CMK (cell line): ENCODE results near the gene SPHK2.
A peak's percentile ranks its signal among the peaks of the same experiment; 100 is the strongest.
"Not testable (repeated sequence)": the region's sequence is repeated elsewhere in the genome, so short reads cannot be mapped to it uniquely, and the experiment has no call there.

Experiments used
- DNase-seq: peaks from one replicate; pipeline ENCODE4 v3.0.0-alpha.2; 2010; ENCODE audit warnings: low read depth

Gene SPHK2, protein sequence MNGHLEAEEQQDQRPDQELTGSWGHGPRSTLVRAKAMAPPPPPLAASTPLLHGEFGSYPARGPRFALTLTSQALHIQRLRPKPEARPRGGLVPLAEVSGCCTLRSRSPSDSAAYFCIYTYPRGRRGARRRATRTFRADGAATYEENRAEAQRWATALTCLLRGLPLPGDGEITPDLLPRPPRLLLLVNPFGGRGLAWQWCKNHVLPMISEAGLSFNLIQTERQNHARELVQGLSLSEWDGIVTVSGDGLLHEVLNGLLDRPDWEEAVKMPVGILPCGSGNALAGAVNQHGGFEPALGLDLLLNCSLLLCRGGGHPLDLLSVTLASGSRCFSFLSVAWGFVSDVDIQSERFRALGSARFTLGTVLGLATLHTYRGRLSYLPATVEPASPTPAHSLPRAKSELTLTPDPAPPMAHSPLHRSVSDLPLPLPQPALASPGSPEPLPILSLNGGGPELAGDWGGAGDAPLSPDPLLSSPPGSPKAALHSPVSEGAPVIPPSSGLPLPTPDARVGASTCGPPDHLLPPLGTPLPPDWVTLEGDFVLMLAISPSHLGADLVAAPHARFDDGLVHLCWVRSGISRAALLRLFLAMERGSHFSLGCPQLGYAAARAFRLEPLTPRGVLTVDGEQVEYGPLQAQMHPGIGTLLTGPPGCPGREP

DNA sequence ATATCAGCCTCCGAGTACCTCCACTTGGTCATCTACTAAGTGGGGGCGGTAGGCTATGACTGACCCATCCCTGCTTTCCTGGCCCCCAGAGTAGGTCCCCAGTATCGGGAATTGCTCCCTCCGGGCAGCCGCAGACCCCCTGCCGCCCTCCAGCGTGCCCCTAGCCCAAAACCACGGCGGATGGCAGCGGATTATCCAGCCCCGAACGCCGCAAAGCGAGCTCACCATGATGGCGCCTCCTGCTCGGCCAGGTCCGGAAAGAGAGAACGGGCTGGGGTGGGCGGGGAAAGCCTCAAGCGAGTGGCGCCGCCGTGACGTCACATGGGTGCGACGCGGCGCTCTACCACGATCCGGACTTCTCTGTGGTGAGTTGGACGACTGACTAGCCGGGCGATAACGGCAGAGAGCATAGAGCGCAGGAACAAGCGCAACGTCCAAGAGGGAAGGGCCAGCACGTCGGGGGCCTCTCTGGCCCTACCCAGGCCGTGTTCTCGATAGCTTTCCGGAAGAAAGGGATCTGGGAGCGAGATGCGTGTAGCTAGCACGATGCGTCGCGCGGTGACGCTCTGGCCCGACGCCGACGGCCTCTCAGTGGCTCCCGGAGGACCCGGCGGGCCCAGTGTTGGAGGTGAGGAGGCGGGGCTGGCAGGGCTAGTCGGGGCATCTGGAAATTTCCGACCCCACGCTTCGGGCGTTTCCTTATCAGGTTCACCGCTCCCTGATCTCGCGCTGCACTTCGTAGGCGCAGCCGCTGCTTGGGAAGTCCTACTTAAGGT lies at the start of gene SPHK2, which contains the start of gene RPL18:
Gene SPHK2 (plus strand): TSS at position 591 of the 776 bp plus-strand sequence. CDS start 1,009 bp downstream, outside the sequence.
Gene RPL18 (minus strand): TSS at position 263 of the 776 bp plus-strand sequence. CDS start 35 bp downstream, at position 228.
- peak; percentile 100 for DNase-seq

DNA sequence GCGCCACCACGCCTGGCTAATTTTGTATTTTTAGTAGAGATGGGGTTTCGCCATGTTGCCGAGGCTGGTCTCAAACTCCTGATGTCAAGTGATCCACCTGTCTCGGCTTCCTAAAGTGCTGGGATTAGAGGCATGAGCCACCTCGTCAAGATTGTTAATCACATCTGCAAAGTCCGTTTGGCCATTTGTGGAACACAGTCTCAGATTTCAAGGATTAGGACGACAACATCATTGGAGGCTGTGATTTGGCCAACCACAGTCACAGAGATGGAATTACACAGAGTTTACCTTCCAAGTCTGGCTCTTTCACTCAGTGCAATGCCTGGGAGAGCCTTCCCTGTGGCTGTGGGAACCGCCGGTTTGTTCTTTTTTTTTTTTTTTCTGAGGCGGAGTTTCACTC lies 49.5 kb upstream of the SPHK2 start:
- DNase-seq, result no peak

DNA sequence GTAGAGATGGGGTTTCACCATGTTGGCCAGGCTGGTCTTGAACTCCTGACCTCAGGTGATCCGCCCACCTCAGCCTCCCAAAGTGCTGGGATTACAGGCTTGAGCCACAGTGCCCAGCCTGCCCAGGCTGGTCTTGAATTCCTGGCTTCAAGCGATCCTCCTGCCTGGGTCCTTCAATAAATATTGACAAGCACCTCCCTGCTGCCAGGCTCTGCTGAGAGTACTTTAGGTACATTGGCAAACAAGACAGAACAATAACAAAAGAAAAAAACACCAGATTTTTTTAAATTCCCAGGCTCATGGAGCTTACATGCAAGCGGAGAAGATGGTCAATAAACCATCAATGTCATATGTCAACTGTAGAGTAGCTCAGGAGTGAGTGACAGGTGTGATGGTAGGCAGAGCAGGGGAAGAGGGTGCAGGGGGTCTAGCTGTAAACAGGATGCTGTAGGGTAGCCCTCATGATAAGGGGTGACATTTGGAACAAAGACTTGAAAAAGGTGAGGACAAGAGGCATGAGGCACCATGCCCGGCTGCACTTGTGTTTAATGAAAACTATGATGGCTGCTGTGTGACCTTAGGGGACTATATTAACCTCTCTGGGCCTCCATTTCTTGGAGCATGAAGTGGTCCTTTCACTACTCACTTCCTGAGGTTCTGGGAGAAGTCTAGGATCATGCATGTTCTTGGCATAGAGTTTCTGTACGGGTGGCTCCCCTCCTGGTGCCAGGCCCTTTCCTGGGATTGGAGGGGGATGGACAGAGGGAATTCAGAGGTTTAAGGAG lies 47.7 kb upstream of the SPHK2 start:
- DNase-seq, result no peak

DNA sequence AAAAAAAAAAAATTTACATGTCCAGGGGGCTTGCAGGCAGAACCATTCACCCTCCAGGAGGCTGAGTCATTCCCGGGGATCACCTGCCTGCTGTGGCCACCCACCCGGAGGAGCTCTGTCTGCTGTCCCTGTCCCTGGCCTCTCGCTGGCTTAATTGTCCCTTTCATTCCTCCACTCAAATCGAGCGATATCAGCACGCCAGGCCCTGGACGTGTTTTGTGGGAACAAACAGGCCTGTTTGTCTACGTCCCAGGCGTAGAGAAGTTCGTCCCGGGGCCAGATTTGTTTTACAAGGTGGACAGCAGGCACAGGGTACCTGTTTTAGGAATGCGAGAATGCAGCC lies 46.2 kb upstream of the SPHK2 start:
- no peak for DNase-seq

GRCh38 chr19:48575931-48576622 lies 43.2 kb upstream of the SPHK2 start:
- DNase-seq, result no peak

GRCh38 chr19:48577908-48578307 lies 41.4 kb upstream of the SPHK2 start:
- DNase-seq, result not testable (repeated sequence)

GRCh38 chr19:48578891-48579290 lies 40.4 kb upstream of the SPHK2 start:
- no peak for DNase-seq

DNA sequence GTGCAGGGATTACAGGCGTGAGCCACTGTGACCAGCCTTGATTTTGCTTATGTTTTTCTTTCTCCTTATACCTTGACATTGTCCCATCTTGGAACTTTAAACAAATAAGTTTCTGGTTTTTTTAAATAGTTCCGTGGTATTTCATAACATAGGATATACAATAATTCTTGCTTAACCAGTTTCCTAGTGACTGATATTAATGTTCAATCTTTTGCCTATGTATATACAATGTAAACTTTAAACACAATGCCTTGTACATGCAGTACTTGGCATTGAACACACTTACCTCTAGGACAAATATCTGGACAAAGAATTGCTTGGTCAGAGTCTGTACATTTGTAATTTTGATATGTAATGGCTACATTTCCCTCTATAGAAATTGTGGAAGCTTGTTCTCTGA lies 37.1 kb upstream of the SPHK2 start:
- no peak for DNase-seq

- DNase-seq, result no peak
Measured at GRCh38 chr19:48587387-48587786, 31.9 kb upstream of the SPHK2 start.

DNA sequence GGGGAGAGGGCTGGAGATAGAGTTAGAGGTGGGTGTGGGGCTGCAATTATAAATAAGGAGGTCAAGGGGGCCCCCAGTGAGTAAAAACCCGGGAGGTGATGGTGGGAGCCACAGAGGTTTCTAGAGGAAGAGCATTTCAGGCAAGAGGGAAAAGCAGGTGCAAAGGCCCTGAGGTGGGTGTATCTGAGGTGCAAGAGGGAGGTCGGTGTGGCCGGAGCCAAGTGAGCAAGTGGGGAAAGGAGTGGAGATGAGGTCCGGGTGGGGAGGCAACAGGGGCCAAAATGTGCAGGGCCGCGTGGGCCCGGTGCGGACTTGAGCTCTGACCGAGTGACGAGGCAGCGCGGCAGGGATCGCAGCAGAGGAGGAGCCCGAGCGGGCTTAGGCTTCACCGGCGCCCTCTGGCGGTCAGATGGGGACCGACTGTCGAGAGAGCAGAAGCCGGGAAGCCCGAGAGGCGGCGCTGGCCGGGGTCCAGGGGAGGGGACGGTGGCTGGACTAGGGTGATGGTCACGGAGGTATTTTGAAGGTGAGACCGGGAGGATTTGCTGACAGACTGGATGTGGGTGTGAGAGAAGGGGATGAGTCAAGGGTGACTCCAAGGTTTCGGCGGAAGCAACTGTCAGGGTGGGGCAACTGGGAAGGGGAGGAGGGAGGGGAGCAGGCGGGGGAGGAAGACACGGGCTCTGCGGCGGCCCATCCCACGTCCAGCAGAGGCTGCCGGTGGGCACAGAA lies 30.5 kb upstream of the SPHK2 start:
- DNase-seq, result peak; percentile 81

- no peak for DNase-seq
Measured at GRCh38 chr19:48591021-48591420, 28.3 kb upstream of the SPHK2 start.

DNA sequence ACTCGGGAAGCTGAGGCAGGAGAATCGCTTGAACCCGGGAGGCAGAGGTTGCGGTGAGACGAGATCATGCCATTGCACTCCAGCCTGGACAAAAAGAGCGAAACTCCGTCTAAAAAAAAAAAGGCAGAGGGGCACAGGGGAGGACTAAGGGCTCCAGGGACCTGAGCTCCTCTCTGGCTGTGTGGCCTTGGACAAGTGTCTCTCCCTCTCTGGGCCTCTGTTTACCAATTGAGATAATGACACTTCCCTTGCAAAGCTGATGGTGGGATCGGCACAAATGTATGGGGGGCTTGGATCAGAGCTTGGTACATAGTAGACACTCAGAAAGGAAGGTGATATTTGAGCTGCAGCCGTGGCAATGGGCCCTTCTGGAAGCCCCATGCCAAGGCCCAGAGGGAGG lies 24.1 kb upstream of the SPHK2 start:
- DNase-seq, result no peak

DNA sequence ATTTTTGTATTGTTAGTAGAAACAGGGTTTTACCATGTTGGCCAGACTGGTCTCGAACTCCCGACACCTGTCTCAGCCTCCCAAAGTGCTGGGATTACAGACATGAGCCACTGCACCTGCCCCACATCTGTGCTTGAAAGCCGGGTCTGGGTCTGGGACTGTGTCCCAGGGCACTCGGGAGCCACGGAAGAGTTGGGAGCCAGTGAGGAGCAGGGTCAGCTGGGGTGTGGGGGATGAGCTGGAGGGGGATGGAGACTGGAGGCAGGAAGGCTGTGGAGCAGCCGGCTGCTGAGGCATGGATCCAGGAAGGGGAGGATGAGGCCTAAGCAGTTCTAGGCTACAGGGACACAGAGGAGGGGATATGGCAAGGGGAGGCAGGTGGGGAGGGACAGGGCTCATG lies 23.5 kb upstream of the SPHK2 start:
- DNase-seq, result no peak

DNA sequence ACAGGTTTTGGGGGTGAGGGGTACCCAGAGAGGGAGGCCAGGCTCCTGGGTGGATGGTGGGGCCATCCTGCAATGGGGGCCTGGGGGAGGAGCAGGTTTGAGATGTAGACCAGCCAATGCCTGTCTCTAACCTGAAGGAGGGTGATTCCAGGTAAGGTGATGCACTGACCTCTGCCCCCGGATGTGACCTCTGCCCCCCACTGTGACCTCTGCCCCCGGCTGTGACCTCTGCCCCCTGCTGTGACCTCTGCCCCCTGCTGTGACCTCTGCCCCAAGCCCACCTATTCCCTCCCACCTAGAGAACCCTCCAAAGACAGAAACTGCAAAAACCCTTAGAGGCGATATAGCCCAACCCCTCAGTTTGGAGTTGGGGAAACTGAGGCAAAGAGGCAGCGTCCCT lies 23.1 kb upstream of the SPHK2 start:
- DNase-seq, result no peak

DNA sequence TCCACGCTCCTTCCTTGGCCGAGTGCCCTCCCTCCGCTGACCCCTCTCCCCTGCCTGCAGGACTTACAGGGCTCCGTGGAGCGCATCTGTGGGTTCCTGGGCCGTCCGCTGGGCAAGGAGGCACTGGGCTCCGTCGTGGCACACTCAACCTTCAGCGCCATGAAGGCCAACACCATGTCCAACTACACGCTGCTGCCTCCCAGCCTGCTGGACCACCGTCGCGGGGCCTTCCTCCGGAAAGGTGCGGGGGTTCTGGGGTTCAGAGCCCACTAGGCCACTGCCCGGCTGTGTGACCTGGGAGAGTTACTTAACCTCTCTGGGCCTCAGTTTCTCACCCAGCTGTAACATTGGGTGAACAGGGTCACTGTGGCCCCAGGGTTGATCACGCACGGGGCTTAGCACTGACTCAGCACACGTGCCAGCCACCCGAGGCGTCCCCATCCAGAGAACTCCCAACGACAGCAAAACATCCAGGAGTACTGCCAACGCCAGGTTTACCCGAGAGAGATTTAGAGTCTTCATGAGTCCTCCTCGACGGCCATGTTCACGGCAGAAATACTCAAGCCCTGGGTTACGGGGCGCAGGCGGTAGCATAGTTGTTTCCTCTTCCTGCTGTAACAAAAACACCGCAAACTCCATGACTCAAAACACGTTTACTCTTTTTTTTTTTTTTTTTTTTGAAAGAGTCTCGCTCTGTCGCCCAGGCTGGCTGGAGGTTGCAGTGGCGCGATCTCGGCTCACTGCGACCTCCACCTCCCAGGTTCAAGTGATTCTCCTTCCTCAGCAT lies 22.4 kb upstream of the SPHK2 start:
- no peak for DNase-seq

GRCh38 chr19:48598996-48599700 lies 20.2 kb upstream of the SPHK2 start:
- DNase-seq, result no peak

DNA sequence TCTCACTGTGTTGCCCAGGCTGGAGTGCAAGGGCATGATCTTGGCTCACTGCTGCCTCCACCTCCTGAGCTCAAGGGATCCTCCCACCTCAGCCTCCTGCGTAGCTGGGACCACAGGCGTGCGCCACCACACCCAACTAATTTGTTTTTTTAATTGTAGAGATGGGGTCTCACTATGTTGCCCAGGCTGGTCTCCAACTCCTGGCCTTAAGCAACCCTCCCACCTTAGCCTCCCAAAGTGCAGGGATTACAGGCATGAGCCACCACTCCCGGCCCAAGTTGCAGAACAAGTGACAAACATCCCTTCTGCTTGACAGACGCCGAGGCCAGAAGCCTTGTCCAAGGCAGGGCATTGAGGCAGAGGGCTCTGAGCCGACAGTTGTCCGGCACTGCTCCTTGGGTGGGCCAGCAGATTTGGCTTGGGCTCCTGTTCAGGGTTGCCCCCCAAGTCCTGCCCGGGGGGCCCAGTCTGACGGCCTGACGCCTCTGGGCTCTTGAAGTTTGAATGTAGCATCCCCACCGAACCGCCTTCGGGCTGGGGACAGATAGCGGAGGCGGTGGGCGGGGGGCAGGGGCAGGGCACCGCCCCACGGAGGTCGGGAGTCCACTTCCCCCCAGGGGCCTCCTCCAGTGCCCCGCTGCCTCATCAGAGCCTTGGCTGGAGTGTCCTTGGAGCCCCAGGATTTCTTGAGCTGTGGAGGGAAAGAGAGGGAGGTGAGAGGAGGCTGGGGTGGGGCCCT lies 18.5 kb upstream of the SPHK2 start:
- no peak for DNase-seq

DNA sequence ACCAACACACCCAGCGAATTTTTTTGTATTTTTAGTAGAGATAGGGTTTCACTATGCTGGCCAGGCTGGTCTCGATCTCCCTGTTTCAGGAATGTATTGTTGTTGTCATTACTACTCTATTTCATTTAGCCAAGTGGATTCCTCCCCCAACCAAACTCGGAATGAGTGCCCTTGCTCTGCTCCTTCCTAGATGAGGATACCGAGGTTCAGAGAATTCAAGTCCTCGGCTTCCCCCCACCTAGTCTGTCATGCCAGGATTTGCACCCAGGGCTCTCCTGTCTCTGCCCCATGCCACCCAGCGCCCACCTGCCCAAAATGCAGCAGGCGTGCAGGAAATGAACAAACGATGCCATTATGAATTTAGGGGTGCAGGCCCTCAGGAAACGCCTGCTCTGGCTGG lies 16.3 kb upstream of the SPHK2 start:
- no peak for DNase-seq

GRCh38 chr19:48603449-48603848 lies 15.9 kb upstream of the SPHK2 start:
- DNase-seq, result no peak
